IPS-11a (cell line): ENCODE results near the gene TXLNA.

Experiments used
- H3K4me3 ChIP-seq: one replicate; pipeline ENCODE4 v1.5.1; 2013; ENCODE audit warnings: low read depth, low read length, control low read depth

TXLNA gene

DNA sequence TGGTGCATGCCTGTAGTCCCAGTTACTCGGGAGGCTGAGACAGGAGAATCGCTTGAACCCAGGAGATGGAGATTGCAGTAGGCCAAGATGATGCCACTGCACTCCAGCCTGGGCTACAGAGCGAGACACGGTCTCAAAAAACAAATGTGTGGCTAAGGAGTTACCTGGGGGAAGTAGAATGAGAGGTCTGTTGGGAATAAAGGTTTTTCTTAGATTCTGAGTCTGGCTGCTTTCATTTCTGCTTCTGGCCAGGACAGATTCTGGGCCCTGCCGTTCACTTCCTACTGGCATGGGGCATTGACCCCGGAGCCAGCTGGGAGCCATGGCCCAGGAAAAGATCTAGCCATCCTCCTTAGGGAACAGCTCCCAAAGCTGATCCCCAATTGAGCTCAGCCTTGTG is 29.0 kb downstream of the TXLNA start:
- H3K4me3 ChIP-seq = no peak overlapping the region

- no peak within 1 kb of the TSS for H3K4me3 ChIP-seq
Observed at GRCh38 chr1:32208891-32209328, 29.4 kb downstream of the TXLNA start, which contains the start of gene DCDC2B. TSS of gene DCDC2B (plus strand) at chr1:32209089. CDS start at chr1:32209094, 5 bp downstream.

- no peak overlapping the region for H3K4me3 ChIP-seq
Observed at GRCh38 chr1:32215629-32216480, 36.4 kb downstream of the TXLNA start.

- no peak overlapping the region for H3K4me3 ChIP-seq
Observed at GRCh38 chr1:32216566-32216965, 37.1 kb downstream of the TXLNA start.

DNA sequence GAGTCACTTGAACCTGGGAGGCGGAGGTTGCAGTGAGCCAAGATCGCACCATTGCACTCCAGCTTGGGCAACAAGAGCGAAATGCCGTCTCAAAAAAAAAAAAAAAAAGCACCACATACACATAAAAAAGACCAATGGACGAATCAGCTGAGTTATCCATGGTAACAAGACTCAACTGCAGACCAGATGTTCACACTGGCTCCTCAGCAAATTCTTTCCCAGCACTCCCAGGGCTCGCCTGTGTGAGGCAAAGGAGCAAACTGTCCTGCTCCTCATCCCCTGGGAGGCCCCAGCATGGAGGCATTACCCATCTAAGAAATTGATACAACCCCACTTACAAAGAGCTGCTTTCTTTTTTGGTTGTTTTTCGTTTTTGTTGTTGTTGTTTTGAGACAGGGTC is 39.5 kb downstream of the TXLNA start:
- no peak overlapping the region for H3K4me3 ChIP-seq

GRCh38 chr1:32220746-32221580 is 41.5 kb downstream of the TXLNA start:
- H3K4me3 ChIP-seq = peak overlapping the region; percentile 96

GRCh38 chr1:32221581-32221979 is 42.1 kb downstream of the TXLNA start:
- H3K4me3 ChIP-seq = peak overlapping the region; percentile 96

- peak within 1 kb of the TSS; percentile 96 for H3K4me3 ChIP-seq
Observed at GRCh38 chr1:32221980-32222755, 42.7 kb downstream of the TXLNA start, which contains the start of the genes EIF3I and TMEM234. TSS of gene EIF3I (plus strand) at chr1:32222407. CDS start at chr1:32222442, 35 bp downstream. TSS of gene TMEM234 (minus strand) at chr1:32222353. CDS start at chr1:32222322, 31 bp downstream.

GRCh38 chr1:32223683-32224082 is 44.2 kb downstream of the TXLNA start:
- no peak overlapping the region for H3K4me3 ChIP-seq

DNA sequence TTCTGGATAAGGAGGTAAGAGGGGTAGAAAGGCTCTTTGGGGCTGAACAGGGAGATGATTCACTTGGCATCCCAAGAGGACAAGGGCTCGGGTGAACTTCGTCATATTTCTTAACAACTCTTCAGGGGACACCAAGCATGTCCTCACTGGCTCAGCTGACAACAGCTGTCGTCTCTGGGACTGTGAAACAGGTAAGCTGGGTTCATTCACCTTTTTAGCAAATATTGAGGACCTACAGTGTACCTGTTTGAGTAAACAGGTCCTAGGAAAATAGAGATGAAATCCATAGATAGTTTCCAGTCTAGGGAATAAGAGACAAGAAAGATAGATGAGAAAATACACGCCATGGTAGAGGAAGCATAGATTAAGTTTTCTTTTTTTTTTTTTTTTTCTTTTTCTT is 44.8 kb downstream of the TXLNA start:
- H3K4me3 ChIP-seq = no peak overlapping the region

DNA sequence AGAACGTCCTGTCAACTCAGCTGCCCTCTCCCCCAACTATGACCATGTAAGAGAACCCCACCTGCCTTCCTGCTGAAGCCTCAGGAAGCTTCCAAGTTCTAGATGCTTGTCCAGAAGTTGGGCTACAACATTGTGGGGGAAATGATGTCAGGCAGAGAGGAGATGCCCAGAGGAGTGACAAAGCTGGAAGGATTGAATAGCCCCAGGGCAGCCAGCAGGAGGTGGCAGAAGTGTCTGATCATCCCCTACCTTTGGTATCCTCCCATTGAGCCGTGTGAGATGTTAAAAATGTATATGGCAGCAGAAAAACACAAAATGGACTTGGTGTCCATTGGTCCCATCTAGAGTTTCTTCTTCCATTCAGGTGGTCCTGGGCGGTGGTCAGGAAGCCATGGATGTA is 49.3 kb downstream of the TXLNA start:
- no peak overlapping the region for H3K4me3 ChIP-seq

DNA sequence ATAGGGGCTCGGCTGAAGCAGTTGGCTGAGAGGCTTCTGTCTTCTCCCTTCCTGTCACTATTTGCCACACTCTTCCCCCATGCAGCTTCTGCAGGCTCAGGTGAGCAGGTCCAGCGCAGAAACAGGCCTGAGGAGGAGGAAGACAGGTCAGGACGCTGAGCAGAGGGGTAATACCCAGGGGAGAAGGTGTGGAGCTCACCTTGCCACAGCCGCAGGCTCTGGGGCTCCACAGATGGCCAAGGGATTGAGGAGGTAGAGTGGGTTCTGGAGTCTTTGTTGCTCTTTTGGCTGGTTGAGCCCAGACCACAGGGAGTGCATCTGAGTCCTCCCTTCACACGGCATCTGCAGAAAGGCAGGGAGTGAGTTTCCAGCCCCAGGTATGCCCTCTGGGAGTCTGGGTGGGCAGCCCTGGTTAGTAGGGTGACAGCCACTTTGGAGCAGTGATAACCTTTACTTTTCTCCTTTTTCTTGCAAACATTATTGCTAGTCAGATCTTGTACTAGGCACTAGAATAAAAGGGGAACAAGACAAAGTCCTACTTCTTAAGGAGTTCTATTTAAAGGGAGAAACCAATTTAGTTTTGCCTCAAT is 52.5 kb downstream of the TXLNA start:
- no peak overlapping the region for H3K4me3 ChIP-seq

DNA sequence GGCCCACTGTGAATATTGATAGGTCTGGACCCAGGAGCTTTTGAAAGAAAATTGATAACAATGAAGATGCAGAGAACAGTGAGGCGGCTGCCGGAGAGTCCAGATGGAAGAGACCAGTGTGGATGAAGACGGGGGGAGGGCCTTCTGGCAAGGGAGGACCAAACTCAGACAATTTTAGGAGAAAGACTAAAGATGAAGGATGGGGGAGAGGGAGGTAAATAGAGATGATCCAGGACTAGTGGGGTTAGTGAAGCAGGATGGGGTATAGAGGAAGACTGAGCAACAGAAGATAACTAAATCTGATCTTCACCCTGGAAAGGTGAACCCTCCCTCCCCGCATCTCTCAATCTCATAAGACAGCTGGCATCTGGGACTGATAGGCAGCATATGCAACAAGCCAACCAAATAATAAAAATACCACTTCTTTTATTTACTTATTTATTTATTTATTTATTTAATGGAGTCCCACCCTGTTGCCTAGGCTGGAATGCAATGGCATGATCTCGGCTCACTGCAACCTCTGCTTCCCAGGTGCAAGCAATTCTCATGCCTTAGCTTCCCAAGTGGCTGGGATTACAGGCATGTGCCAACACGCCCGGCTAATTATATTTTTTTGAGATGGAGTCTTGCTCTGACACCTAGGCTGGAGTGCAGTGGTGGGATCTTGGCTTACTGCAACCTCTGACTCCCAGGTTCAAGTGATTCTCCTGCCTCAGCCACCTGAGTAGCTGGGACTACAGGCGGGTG is 53.3 kb downstream of the TXLNA start:
- H3K4me3 ChIP-seq = no peak overlapping the region

- H3K4me3 ChIP-seq = no peak overlapping the region
Observed at GRCh38 chr1:32234792-32235191, 55.3 kb downstream of the TXLNA start.

- H3K4me3 ChIP-seq = peak overlapping the region; percentile 74
Observed at GRCh38 chr1:32239337-32239736, 59.9 kb downstream of the TXLNA start.

- peak overlapping the region; percentile 74 for H3K4me3 ChIP-seq
Observed at GRCh38 chr1:32239790-32240139, 60.3 kb downstream of the TXLNA start.

- H3K4me3 ChIP-seq = peak overlapping the region; percentile 74
Observed at GRCh38 chr1:32240140-32240951, 60.9 kb downstream of the TXLNA start.

- H3K4me3 ChIP-seq = peak overlapping the region; percentile 74
Observed at GRCh38 chr1:32241001-32241763, 61.7 kb downstream of the TXLNA start.
